HepG2 (cell line): ENCODE measurements around the gene OR7A5. TPM values are rescaled to one million over a fixed set of nuclear protein-coding genes. Genes with fewer than 3 reads are reported as not detected.

Experiments
- ATAC-seq: fragments of 200-7000 bp; cut with Tn5 transposase; 3 replicates; pipeline ENCODE4 v1.9.1; 2020; ENCODE audit warnings: mild to moderate bottlenecking, moderate library complexity
- BruUV-seq: library from RNA; stranded (reverse); fragments of 400-500 nt; replicated peaks from 2 replicates; lab custom pipeline; 2021; lab: Mats Ljungman, UMichigan
- CTCF ChIA-PET: fragments of 300-600 bp; formaldehyde crosslinking; extraction: SDS; loops from one replicate; lab custom pipeline; 2021; ENCODE audit warnings: low total read pairs, inconsistent platforms, low intra/inter-chr PET ratio; lab: Yijun Ruan, JAX
- POLR2A ChIA-PET: fragments of 350-600 bp; sonication (Branson Sonifier 250); formaldehyde crosslinking; loops from one replicate; lab custom pipeline; 2020; ENCODE audit warnings: antibody characterized with exemption, inconsistent platforms; lab: Yijun Ruan, JAX
- DNase-seq: peaks from one replicate; pipeline ENCODE4 v3.0.0-alpha.2; 2015; ENCODE audit warnings: low spot score
- FAIRE-seq: peaks from 3 replicates; lab custom pipeline; 2011; peaks lifted over from hg19 to GRCh38; lab: Jason Lieb, UNC
- H2AFZ ChIP-seq: one replicate; pipeline ENCODE4 v1.6.1; 2011; ENCODE audit warnings: low read length, inconsistent platforms
- H3K27ac ChIP-seq: fragments of 300-600 bp; 3 replicates; pipeline ENCODE4 v1.8.0; 2011; ENCODE audit warnings: mixed run types, mild to moderate bottlenecking, mixed read lengths, low read length, inconsistent platforms; ENCODE audit not compliant: insufficient read depth; ENCODE audit errors: extremely low read length
- H3K27me3 ChIP-seq, 2 experiments: fragments of 200-600 bp in 1 of 2; 2 replicates in 1 of 2; 3 replicates in 1 of 2; pipeline versions ENCODE4 v1.6.0 to v1.8.0; 2011; ENCODE audit warnings: low read length in 2 of 2, mild to moderate bottlenecking in 2 of 2, moderate library complexity in 2 of 2, inconsistent platforms in 1 of 2; ENCODE audit not compliant: insufficient read depth in 2 of 2, control insufficient read depth in 1 of 2
- H3K36me3 ChIP-seq, 2 experiments: fragments of 200-600 bp in 1 of 2; replicated peaks in 1 of 2; 2 replicates in 1 of 2; 3 replicates in 1 of 2; pipeline versions ENCODE4 v1.5.1 to v1.8.0; 2011; ENCODE audit warnings: low read length in 2 of 2, inconsistent platforms in 1 of 2; ENCODE audit not compliant: insufficient read depth in 2 of 2, control insufficient read depth in 1 of 2
- H3K4me1 ChIP-seq: 2 replicates; pipeline ENCODE4 v1.5.1; 2012; ENCODE audit warnings: low read length, inconsistent platforms; ENCODE audit not compliant: insufficient read depth
- H3K4me2 ChIP-seq: 2 replicates; pipeline ENCODE4 v1.6.0; 2011; ENCODE audit warnings: low read depth, low read length, inconsistent platforms
- H3K4me3 ChIP-seq, 3 experiments: fragments of 200-600 bp in 1 of 3; sonication (generic), shearing (Covaris generic) in 1 of 3; replicated peaks in 1 of 3; 2 replicates each; pipeline ENCODE4 v1.5.1; 2011 to 2016; ENCODE audit warnings: low read length in 3 of 3, inconsistent platforms in 2 of 3, low read depth in 2 of 3, mild to moderate bottlenecking in 2 of 3, control low read depth in 1 of 3, mixed read lengths in 1 of 3; ENCODE audit not compliant: insufficient read depth in 1 of 3
- H3K79me2 ChIP-seq: one replicate; pipeline ENCODE4 v1.6.1; 2011; ENCODE audit warnings: low read length, inconsistent platforms; ENCODE audit not compliant: insufficient read depth
- H3K9ac ChIP-seq: 2 replicates; pipeline ENCODE4 v1.6.0; 2011; ENCODE audit warnings: mild to moderate bottlenecking, low read depth, low read length, inconsistent platforms; ENCODE audit not compliant: insufficient read depth
- H3K9me3 ChIP-seq: 2 replicates; pipeline ENCODE4 v1.5.1; 2012; ENCODE audit warnings: mild to moderate bottlenecking, low read length
- H4K20me1 ChIP-seq: 2 replicates; pipeline ENCODE4 v1.6.0; 2011; ENCODE audit warnings: inconsistent platforms, mild to moderate bottlenecking, low read length, moderate library complexity; ENCODE audit not compliant: insufficient read depth
- GATA4 ChIP-seq: sonication (generic); IDR thresholded peaks from 2 replicates; pipeline ENCODE4 v1.6.1; 2016; ENCODE audit warnings: antibody characterized with exemption, low read depth, borderline replicate concordance
- HOXA3 ChIP-seq: sonication (generic); formaldehyde crosslinking; IDR thresholded peaks from 2 replicates; pipeline ENCODE4 v1.5.0; 2020; ENCODE audit warnings: missing genetic modification reagents
- NBN ChIP-seq: fragments of 450-650 bp; conservative IDR thresholded peaks from 2 replicates; pipeline ENCODE4 v1.6.1; 2017
- NR2F2 ChIP-seq: IDR thresholded peaks from 2 replicates; pipeline ENCODE4 v1.6.1; 2012; ENCODE audit warnings: low read depth, inconsistent platforms, borderline replicate concordance
- SRSF4 ChIP-seq: fragments of 200-400 bp; formaldehyde crosslinking; IDR thresholded peaks from one replicate; pipeline ENCODE4 v1.6.1; 2018; ENCODE audit warnings: mild to moderate bottlenecking, low read depth, low read length, moderate library complexity; ENCODE audit not compliant: poor library complexity, severe bottlenecking
- STAT5B ChIP-seq: sonication (generic); formaldehyde crosslinking; IDR thresholded peaks from 2 replicates; pipeline ENCODE4 v1.4.0; 2020; ENCODE audit warnings: missing genetic modification reagents
- ZFP36L2 ChIP-seq: sonication (generic); formaldehyde crosslinking; IDR thresholded peaks from 2 replicates; pipeline ENCODE4 v1.4.0; 2020; ENCODE audit warnings: missing genetic modification reagents
- ZMYM4 ChIP-seq: sonication (generic); formaldehyde crosslinking; IDR thresholded peaks from 2 replicates; pipeline ENCODE4 v1.8.1; 2023; ENCODE audit warnings: mild to moderate bottlenecking, missing genetic modification reagents
- ZNF10 ChIP-seq: sonication (generic); formaldehyde crosslinking; IDR thresholded peaks from 2 replicates; pipeline ENCODE4 v1.4.0; 2020; ENCODE audit warnings: mild to moderate bottlenecking, low read depth, missing genetic modification reagents, borderline replicate concordance
- ZNF205 ChIP-seq: IDR thresholded peaks from 2 replicates; pipeline ENCODE4 v1.6.1; 2018; ENCODE audit warnings: missing biosample characterization, missing genetic modification reagents
- ZNF549 ChIP-seq: sonication (generic); formaldehyde crosslinking; IDR thresholded peaks from 2 replicates; pipeline ENCODE4 v1.5.0; 2020; ENCODE audit warnings: missing genetic modification reagents
- ZNF615 ChIP-seq: sonication (generic); formaldehyde crosslinking; IDR thresholded peaks from 2 replicates; pipeline ENCODE4 v1.5.0; 2020; ENCODE audit warnings: mild to moderate bottlenecking, missing genetic modification reagents, borderline replicate concordance
- ZSCAN20 ChIP-seq: sonication (generic); formaldehyde crosslinking; IDR thresholded peaks from 2 replicates; pipeline ENCODE4 v1.4.0; 2020; ENCODE audit warnings: missing genetic modification reagents, mild to moderate bottlenecking, borderline replicate concordance
- WGBS: methylation state at CpG from one replicate; pipeline ENCODE4 v1.1.6; 2017; ENCODE audit warnings: low lambda C conversion rate; 5-methylcytosine and 5-hydroxymethylcytosine counted together
- in situ Hi-C: cut with HindIII; loops from 2 replicates; pipeline ENCODE4 v1.10.0; 2017; ENCODE audit warnings: low pct_unique_long_range_greater_than_20kb; ENCODE audit not compliant: extremely low pct_ligation_motif_present
- intact Hi-C: fragments of 100-400 bp; cut with micrococcal nuclease; formaldehyde crosslinking; loops from one replicate; pipeline ENCODE4 v1.10.0; 2022; ENCODE audit not compliant: unreplicated experiment
- polyA plus RNA-seq, 8 experiments: library from polyadenylated mRNA; depleted of rRNA in 3 of 8; stranded (reverse) in 7 of 8; unstranded in 1 of 8; fragments of >200 nt; fragmentation: Illumina TruSeq in 4 of 8; extraction: Trizol in 4 of 8; gene quantifications; 2 replicates each; pipeline versions ENCODE4 v1.2.1 to v1.2.3, GENCODE V29; 2011 to 2016; ENCODE audit warnings: low read depth in 4 of 8, missing spikeins in 1 of 8, mixed read lengths in 1 of 8; ENCODE audit not compliant: insufficient read depth in 1 of 8
- total RNA-seq, 5 experiments: library from RNA; depleted of rRNA; stranded (reverse); fragments of >200 nt; fragmentation: Illumina TruSeq; extraction: Trizol; gene quantifications; 2 replicates each; pipeline ENCODE4 v1.2.3, GENCODE V29; 2016; ENCODE audit warnings: low read depth in 1 of 5
- TF ChIP-seq, protein P1 (sequence below): sonication (generic); formaldehyde crosslinking; IDR thresholded peaks from 2 replicates; pipeline ENCODE4 v1.4.0; 2020; ENCODE audit warnings: missing genetic modification reagents, low read depth, mild to moderate bottlenecking, borderline replicate concordance
- TF ChIP-seq, protein P2 (sequence below): sonication (generic); formaldehyde crosslinking; IDR thresholded peaks from 2 replicates; pipeline ENCODE4 v1.5.0; 2020; ENCODE audit warnings: mild to moderate bottlenecking, missing genetic modification reagents
- TF ChIP-seq, protein P3 (sequence below): IDR thresholded peaks from 2 replicates; pipeline ENCODE4 v1.6.1; 2016; ENCODE audit warnings: missing compliant biosample characterization, missing genetic modification reagents, borderline replicate concordance
- TF ChIP-seq, protein P4 (sequence below): conservative IDR thresholded peaks from 2 replicates; pipeline ENCODE4 v1.6.1; 2018; ENCODE audit warnings: missing genetic modification reagents
- TF ChIP-seq, protein P5 (sequence below): sonication (generic); formaldehyde crosslinking; IDR thresholded peaks from 2 replicates; pipeline ENCODE4 v1.8.0; 2022; ENCODE audit warnings: mild to moderate bottlenecking, missing genetic modification reagents, moderate library complexity

Gene OR7A5
- total and polyA plus RNA-seq, 2 of the 13 experiments (the other 11 are each of a cell fraction or from before 2014, with no cell fraction given): not detected

DNA sequence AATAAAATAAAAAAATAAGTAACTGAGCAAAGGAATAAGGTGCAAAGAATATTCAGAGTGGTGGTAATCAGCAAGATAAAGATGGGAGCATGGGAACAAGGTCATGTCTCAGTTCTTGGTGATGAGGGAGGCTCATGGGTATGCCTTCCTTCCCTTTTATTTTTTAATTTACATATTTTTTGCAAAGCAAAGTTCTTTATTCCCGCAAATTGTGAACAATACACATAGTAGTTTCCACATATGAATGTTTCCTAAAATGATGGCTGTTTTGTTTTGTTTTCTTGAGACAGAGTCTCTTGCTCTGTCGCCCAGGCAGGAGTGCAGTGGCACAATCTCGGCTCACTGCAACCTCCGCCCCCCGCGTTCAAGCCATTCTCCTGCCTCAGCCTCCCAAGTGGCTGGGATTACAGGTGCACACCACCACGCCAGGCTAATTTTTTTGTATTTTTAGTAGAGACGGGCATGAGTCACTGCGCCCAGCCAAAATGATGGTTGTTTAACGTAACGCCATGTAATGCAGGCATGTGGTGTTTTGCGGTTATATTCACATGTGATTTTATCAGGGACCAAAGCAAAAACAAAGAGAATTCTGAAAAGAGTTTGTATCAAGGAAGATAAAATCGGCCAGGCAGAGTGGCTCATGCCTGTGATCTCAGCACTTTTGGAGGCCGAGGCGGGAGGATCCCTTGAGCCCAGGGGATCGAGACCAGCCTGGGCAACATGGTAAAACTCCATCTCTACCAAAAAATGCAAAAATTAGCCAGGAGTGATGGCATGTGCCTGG is 52.2 kb downstream of the OR7A5 start:
- ChIA-PET POLR2A (no interaction called here), CTCF (no interaction called here)
- BruUV-seq: no TSS peak
- Histone ChIP-seq H3K4me1 (no peaks in the 10 kb centered on the region), H3K27ac (no peak overlapping the region), H3K27me3 (no peaks in the 10 kb centered on the region; a peak in 2 of 5 replicates), H3K4me3 (no peak overlapping the region), H4K20me1 (no peaks in the 10 kb centered on the region), H2AFZ (no peak overlapping the region), H3K36me3 (no peaks in the 10 kb centered on the region), H3K9me3 (no peaks in the 10 kb centered on the region), H3K79me2 (no peaks in the 10 kb centered on the region), H3K9ac (no peak overlapping the region), H3K4me2 (no peak overlapping the region)
- FAIRE-seq (no peak), ATAC-seq (no peak), DNase-seq (no peak)
- intact Hi-C loops: no loop called here
- in situ Hi-C loops: loop anchor here (10.0 kb wide), 1 partner anchor 112 kb away; no protein-coding TSS in a partner anchor
- whole genome bisulfite sequencing: 44% methylated on average over 16 of the region's 16 CpGs
- TF ChIP-seq, protein P1, sequence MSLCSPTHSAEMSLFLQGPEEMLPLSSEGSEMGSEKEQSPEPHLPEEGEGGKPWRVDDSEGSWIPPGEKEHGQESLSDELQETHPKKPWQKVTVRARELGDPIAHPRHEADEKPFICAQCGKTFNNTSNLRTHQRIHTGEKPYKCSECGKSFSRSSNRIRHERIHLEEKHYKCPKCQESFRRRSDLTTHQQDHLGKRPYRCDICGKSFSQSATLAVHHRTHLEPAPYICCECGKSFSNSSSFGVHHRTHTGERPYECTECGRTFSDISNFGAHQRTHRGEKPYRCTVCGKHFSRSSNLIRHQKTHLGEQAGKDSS (CRISPR knock-in tag): no peak
- TF ChIP-seq NR2F2 (no peak), ZNF205 (CRISPR knock-in tag) (no peak), ZNF549 (CRISPR knock-in tag) (no peak), ZNF10 (no peak), GATA4 (no peak), ZNF615 (CRISPR knock-in tag) (no peak), NBN (no peak), ZFP36L2 (CRISPR knock-in tag) (no peak), STAT5B (CRISPR knock-in tag) (no peak), SRSF4 (no peak), HOXA3 (CRISPR knock-in tag) (no peak), ZSCAN20 (CRISPR knock-in tag) (no peak), ZMYM4 (CRISPR knock-in tag) (no peak)
- TF ChIP-seq, protein P2, sequence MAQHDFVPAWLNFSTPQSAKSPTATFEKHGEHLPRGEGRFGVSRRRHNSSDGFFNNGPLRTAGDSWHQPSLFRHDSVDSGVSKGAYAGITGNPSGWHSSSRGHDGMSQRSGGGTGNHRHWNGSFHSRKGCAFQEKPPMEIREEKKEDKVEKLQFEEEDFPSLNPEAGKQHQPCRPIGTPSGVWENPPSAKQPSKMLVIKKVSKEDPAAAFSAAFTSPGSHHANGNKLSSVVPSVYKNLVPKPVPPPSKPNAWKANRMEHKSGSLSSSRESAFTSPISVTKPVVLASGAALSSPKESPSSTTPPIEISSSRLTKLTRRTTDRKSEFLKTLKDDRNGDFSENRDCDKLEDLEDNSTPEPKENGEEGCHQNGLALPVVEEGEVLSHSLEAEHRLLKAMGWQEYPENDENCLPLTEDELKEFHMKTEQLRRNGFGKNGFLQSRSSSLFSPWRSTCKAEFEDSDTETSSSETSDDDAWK (CRISPR knock-in tag): no peak
- TF ChIP-seq, protein P3, sequence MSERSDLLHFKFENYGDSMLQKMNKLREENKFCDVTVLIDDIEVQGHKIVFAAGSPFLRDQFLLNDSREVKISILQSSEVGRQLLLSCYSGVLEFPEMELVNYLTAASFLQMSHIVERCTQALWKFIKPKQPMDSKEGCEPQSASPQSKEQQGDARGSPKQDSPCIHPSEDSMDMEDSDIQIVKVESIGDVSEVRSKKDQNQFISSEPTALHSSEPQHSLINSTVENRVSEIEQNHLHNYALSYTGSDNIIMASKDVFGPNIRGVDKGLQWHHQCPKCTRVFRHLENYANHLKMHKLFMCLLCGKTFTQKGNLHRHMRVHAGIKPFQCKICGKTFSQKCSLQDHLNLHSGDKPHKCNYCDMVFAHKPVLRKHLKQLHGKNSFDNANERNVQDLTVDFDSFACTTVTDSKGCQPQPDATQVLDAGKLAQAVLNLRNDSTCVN (CRISPR knock-in tag): no peak
- TF ChIP-seq, protein P4, sequence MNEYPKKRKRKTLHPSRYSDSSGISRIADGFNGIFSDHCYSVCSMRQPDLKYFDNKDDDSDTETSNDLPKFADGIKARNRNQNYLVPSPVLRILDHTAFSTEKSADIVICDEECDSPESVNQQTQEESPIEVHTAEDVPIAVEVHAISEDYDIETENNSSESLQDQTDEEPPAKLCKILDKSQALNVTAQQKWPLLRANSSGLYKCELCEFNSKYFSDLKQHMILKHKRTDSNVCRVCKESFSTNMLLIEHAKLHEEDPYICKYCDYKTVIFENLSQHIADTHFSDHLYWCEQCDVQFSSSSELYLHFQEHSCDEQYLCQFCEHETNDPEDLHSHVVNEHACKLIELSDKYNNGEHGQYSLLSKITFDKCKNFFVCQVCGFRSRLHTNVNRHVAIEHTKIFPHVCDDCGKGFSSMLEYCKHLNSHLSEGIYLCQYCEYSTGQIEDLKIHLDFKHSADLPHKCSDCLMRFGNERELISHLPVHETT (CRISPR knock-in tag): no peak
- TF ChIP-seq, protein P5, sequence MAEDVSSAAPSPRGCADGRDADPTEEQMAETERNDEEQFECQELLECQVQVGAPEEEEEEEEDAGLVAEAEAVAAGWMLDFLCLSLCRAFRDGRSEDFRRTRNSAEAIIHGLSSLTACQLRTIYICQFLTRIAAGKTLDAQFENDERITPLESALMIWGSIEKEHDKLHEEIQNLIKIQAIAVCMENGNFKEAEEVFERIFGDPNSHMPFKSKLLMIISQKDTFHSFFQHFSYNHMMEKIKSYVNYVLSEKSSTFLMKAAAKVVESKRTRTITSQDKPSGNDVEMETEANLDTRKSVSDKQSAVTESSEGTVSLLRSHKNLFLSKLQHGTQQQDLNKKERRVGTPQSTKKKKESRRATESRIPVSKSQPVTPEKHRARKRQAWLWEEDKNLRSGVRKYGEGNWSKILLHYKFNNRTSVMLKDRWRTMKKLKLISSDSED (CRISPR knock-in tag): no peak
